Esophagus squamous epithelium (tissue), 4 donors: ENCODE results near the gene GSTM3.
"Not testable (repeated sequence)": the region's sequence is repeated elsewhere in the genome, so short reads cannot be mapped to it uniquely, and the experiment has no call there.

Experiments used
- CTCF ChIP-seq, 6 experiments: fragments of 450-650 bp in 4 of 6; fragments of 200-600 bp in 2 of 6; sonication (generic) in 2 of 6; IDR thresholded peaks; one replicate each; pipeline ENCODE4 v1.5.1; 2016 to 2019; ENCODE audit warnings: antibody characterized with exemption in 6 of 6, mild to moderate bottlenecking in 4 of 6, moderate library complexity in 4 of 6
- POLR2A ChIP-seq, 4 donors: fragments of 450-650 bp; IDR thresholded peaks; one replicate each; pipeline ENCODE4 v1.6.1; 2017; ENCODE audit warnings: antibody characterized with exemption in 4 of 4, mild to moderate bottlenecking in 4 of 4, moderate library complexity in 3 of 4

GRCh38 chr1:109684777-109685176 is 56.1 kb downstream of the GSTM3 start:
- TF ChIP-seq CTCF, POLR2A (IDR thresholded peaks at IDR 0.05): not testable (repeated sequence)
